NB4 (cell line): ENCODE data around the gene VPS9D1.

ENCODE experiments used
- MYC ChIP-seq: IDR thresholded peaks from 2 replicates; pipeline ENCODE4 v1.6.1; 2011; ENCODE audit warnings: low read depth, low read length
- TF ChIP-seq, protein P1 (sequence below): IDR thresholded peaks from one replicate; pipeline ENCODE4 v1.5.1; 2012; ENCODE audit warnings: low read depth, low read length

GRCh38 chr16:89732142-89732917 lies 11.6 kb upstream of the VPS9D1 start:
- TF ChIP-seq, protein P1, sequence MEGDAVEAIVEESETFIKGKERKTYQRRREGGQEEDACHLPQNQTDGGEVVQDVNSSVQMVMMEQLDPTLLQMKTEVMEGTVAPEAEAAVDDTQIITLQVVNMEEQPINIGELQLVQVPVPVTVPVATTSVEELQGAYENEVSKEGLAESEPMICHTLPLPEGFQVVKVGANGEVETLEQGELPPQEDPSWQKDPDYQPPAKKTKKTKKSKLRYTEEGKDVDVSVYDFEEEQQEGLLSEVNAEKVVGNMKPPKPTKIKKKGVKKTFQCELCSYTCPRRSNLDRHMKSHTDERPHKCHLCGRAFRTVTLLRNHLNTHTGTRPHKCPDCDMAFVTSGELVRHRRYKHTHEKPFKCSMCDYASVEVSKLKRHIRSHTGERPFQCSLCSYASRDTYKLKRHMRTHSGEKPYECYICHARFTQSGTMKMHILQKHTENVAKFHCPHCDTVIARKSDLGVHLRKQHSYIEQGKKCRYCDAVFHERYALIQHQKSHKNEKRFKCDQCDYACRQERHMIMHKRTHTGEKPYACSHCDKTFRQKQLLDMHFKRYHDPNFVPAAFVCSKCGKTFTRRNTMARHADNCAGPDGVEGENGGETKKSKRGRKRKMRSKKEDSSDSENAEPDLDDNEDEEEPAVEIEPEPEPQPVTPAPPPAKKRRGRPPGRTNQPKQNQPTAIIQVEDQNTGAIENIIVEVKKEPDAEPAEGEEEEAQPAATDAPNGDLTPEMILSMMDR: no peak
- TF ChIP-seq MYC: no peak
